Gastroesophageal sphincter (tissue), 3 donors: ENCODE data around the gene SMKR1.

Experiments
- CTCF ChIP-seq, 4 experiments: fragments of 200-600 bp in 2 of 4; fragments of 450-650 bp in 2 of 4; sonication (generic) in 1 of 4; IDR thresholded peaks; one replicate each; pipeline ENCODE4 v1.5.1; 2017 to 2019; ENCODE audit warnings: antibody characterized with exemption in 4 of 4, mild to moderate bottlenecking in 2 of 4, moderate library complexity in 2 of 4
- EP300 ChIP-seq: sonication (generic); formaldehyde crosslinking; IDR thresholded peaks from one replicate; pipeline ENCODE4 v1.6.1; 2017; ENCODE audit warnings: antibody characterized with exemption, mild to moderate bottlenecking
- POLR2A ChIP-seq, 2 donors: fragments of 450-650 bp; IDR thresholded peaks; one replicate each; pipeline ENCODE4 v1.6.1; 2017; ENCODE audit warnings: antibody characterized with exemption in 2 of 2, mild to moderate bottlenecking in 2 of 2, moderate library complexity in 1 of 2

GRCh38 chr7:129522088-129522970 is 20.0 kb downstream of the SMKR1 start:
- TF ChIP-seq CTCF (IDR thresholded peaks at IDR 0.05), result no peak
- TF ChIP-seq EP300, result no peak
- no peak for TF ChIP-seq POLR2A (IDR thresholded peaks at IDR 0.05)
